Activated T-cell treated with anti-CD3 and anti-CD28 coated beads, Interleukin-2, amount 50 U/mL, for 72 hours (primary cell): ENCODE data around the gene CLDN6. TPM values are rescaled to one million over a fixed set of nuclear protein-coding genes. Genes with fewer than 3 reads are reported as not detected.

Experiments
- ATAC-seq, 2 donors: fragments of 150-1000 bp; cut with Tn5 transposase; replicated peaks in 1 of 2; 2 replicates each; pipeline ENCODE4 v1.10.0; 2021; ENCODE audit warnings: moderate library complexity in 2 of 2, mild to moderate bottlenecking in 1 of 2
- DNase-seq, 2 donors: peaks; one replicate each; pipeline ENCODE4 v3.0.0; 2021 to 2022; ENCODE audit warnings: mixed read lengths in 1 of 2
- H3K27ac Mint-ChIP-seq: one replicate; pipeline ENCODE4 v1.8.0; 2022; ENCODE audit warnings: mild to moderate bottlenecking, moderate library complexity, mixed read lengths
- H3K27me3 Mint-ChIP-seq: one replicate; pipeline ENCODE4 v1.8.0; 2022; ENCODE audit warnings: low read depth, mixed read lengths
- H3K36me3 Mint-ChIP-seq, 2 donors: one replicate each; pipeline ENCODE4 v1.8.0; 2022; ENCODE audit warnings: mixed read lengths in 2 of 2, mild to moderate bottlenecking in 1 of 2; ENCODE audit not compliant: insufficient read depth in 2 of 2
- H3K4me1 Mint-ChIP-seq: one replicate; pipeline ENCODE4 v1.8.0; 2022; ENCODE audit warnings: low read depth, mixed read lengths
- H3K4me3 Mint-ChIP-seq, 2 donors: one replicate each; pipeline ENCODE4 v1.8.0; 2022; ENCODE audit warnings: mild to moderate bottlenecking in 2 of 2, mixed read lengths in 2 of 2, moderate library complexity in 2 of 2
- H3K9me3 Mint-ChIP-seq, 2 donors: one replicate each; pipeline ENCODE4 v1.8.0; 2022; ENCODE audit warnings: mixed read lengths in 2 of 2
- total RNA-seq, 2 donors: library from RNA; stranded (reverse); gene quantifications; one replicate each; pipeline ENCODE4 v1.2.3, GENCODE V29; 2022

Gene CLDN6
- total RNA-seq, 2 donors from 2014 or later = not detected

DNA sequence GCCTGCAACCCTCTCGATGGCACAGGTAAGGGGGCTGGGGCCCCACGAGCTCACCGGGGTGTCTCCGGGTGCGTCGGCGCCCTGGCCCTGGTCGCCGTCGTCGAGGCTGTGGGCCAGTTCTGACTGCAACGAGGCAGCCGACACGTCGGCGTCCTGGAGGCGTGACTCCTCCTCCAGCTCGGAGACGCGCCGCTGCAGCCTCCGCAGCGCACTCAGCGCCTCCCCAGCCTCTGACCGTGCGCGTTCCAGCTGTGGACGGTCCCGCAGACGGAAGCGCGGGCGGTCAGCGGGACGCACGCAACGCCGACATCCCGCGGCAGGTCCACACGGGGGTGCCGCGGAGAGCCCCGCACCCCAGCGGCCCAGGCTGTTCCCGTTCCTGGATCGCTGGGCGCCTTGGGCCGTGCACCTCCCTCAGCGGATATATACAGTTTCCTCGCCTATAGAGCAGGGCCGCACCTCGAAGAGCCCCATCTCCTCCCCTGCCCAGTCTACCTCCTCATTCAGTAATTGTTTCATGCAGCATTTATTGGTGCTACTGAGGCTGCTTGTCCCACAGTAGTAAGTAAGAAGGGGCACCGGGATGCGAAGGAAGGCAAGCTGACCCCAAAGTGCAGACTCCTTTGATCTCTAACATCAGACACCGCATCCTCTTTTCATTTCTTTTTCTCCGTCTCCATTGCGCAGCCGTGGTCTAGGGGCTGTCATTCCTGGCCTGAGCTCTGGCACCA, 11.7 kb upstream of the CLDN6 start:
- no peak overlapping the region for H3K27ac Mint-ChIP-seq
- H3K4me3 Mint-ChIP-seq = peak overlapping the region; percentile 69 to 84
- H3K36me3 Mint-ChIP-seq = peaks cover 0 to 5% of the 10 kb centered on the region in 2 donors
- H3K4me1 Mint-ChIP-seq = peaks cover 37% of the 10 kb centered on the region
- peaks cover 58% of the 10 kb centered on the region for H3K27me3 Mint-ChIP-seq
- ATAC-seq (peak; percentile 67 to 68), DNase-seq (peak; percentile 65 to 75)
- no peaks in the 10 kb centered on the region for H3K9me3 Mint-ChIP-seq

DNA sequence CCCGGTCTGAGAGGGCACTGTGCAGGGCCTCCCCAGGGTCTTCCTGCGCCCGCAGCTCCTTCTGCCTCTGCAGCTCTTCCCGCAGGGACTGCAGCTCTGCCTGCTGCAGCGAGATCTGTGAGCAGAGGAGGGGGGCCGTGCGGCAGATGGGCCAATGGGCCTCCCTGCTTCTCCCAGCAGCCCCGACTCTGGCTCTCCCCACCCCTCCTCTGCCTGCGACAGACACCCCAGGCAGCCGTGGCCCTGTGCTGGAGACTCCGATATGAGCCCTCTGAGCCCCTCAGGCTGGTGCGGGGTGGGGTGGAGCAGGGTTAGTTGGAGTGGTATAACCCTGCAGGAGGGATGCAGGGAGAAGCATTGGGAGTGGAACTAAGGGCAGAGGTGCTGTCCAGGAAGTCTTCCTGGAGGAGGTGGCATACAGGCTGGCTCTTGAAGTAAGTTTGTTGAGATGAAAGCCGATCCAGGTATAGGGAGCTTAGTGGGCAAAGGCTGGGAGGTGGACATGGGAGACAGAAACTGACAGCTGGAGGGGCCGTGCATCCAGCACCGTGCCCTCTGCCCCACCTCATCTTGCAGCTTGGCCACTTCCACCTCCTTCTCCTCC, 10.8 kb upstream of the CLDN6 start:
- H3K4me3 Mint-ChIP-seq = peak overlapping the region; percentile 69 to 84
- ATAC-seq = no peak

DNA sequence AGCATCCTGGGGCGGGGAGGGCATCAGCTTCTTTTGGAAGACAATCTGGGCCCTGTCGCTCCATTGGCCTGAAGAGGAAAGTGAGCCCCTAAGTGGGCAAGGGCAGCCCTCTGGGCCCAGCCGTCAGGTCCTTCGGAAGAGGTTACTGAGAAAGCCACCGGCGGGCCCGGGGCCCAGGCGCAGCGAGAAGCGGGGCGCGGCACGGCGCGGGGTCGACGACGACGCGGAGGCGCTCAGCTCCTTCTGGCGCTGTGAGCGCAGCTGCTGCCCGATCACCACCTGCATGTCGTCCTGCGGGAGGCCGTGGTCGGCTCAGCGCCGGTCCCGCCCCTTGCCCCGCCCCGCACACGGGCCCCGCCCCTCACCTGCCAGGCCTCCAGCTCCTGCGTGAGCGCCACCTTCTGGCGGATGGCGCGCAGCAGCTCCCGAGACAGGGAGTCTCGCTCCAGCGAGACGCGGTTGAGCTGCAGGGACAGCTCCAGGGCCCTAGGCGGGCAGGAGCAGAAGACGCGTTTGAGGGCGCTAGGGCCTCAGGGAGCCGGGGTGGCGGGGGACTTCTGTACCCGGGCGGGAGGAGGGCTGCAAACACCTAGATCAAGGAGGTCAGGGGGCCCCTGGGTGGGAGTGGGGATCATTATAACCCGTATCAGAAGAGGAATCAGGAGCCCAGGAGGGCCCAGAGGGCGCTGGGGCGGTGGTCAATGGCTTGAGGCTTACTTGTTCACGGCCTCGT, 10.2 kb upstream of the CLDN6 start:
- Mint-ChIP-seq H3K9me3 (no peaks in the 10 kb centered on the region), H3K36me3 (peaks cover 0 to 5% of the 10 kb centered on the region in 2 donors), H3K4me1 (peaks cover 48% of the 10 kb centered on the region), H3K27ac (no peak overlapping the region), H3K4me3 (peak overlapping the region; percentile 60 to 69), H3K27me3 (peaks cover 42% of the 10 kb centered on the region)
- peak; percentile 38 to 47 for ATAC-seq
- DNase-seq = peak; percentile 88 to 89

More for the DNA sequence above, 10.8 kb upstream of the CLDN6 start:
- Mint-ChIP-seq H3K4me1 (peaks cover 43% of the 10 kb centered on the region), H3K27ac (no peak overlapping the region), H3K9me3 (no peaks in the 10 kb centered on the region), H3K27me3 (peaks cover 49% of the 10 kb centered on the region), H3K36me3 (peaks cover 0 to 5% of the 10 kb centered on the region in 2 donors)
- DNase-seq = no peak

DNA sequence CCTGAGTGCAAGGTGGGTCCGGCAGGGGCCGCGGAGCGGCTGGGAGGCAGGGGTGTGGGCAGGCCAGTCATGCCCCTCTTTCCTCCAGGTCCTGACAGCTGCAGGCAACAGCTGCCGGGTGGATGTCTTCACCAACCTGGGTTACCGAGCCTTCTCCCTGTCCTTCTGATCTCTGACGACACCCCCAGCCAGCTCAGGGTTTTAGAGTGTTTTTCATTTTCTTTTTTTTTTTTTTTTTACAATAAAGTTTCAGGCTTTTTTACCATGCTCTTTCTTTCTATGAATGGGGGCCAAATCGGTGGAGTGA, 9.5 kb upstream of the CLDN6 start:
- H3K36me3 Mint-ChIP-seq = peaks cover 0 to 5% of the 10 kb centered on the region in 2 donors

DNA sequence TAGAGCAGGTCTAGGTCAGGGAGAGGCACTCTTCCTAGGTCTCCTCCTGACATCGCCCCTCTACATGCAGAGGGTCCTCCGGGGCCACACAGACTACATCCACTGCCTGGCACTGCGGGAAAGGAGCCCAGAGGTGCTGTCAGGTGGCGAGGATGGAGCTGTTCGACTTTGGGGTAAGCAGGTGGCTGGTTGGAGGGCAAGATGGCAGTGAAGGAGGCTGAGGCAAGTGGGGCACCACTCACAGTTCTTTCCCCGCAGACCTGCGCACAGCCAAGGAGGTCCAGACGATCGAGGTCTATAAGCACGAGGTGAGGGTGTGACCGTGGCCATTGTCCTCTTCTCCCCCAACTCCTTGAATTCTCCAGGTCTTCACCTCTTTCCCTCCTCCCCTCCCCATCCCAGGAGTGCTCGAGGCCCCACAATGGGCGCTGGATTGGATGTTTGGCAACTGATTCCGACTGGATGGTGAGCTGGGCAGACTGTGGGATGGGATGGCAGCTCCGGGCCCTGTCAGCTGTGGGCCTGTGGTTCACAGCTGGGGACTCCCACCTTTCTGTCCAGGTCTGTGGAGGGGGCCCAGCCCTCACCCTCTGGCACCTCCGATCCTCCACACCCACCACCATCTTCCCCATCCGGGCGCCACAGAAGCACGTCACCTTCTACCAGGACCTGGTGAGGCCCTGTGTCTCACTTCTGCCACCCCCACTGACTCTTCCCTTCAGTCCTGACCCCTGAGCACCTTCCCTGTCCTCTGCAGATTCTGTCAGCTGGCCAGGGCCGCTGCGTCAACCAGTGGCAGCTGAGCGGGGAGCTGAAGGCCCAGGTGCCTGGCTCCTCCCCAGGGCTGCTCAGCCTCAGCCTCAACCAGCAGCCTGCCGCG, 8.9 kb upstream of the CLDN6 start:
- no peak overlapping the region for H3K4me3 Mint-ChIP-seq
- H3K36me3 Mint-ChIP-seq = peaks cover 0 to 5% of the 10 kb centered on the region in 2 donors
- no peaks in the 10 kb centered on the region for H3K9me3 Mint-ChIP-seq
- peaks cover 54% of the 10 kb centered on the region for H3K4me1 Mint-ChIP-seq
- DNase-seq (no peak), ATAC-seq (no peak)
- H3K27me3 Mint-ChIP-seq = peaks cover 29% of the 10 kb centered on the region
- H3K27ac Mint-ChIP-seq = no peak overlapping the region

More for the DNA sequence above, 9.5 kb upstream of the CLDN6 start:
- no peak for DNase-seq
- H3K27me3 Mint-ChIP-seq = peaks cover 35% of the 10 kb centered on the region
- no peaks in the 10 kb centered on the region for H3K9me3 Mint-ChIP-seq
- peaks cover 51% of the 10 kb centered on the region for H3K4me1 Mint-ChIP-seq
- H3K27ac Mint-ChIP-seq = no peak overlapping the region
- no peak for ATAC-seq
- peak overlapping the region in 1 of 2 donors; percentile 69 for H3K4me3 Mint-ChIP-seq

DNA sequence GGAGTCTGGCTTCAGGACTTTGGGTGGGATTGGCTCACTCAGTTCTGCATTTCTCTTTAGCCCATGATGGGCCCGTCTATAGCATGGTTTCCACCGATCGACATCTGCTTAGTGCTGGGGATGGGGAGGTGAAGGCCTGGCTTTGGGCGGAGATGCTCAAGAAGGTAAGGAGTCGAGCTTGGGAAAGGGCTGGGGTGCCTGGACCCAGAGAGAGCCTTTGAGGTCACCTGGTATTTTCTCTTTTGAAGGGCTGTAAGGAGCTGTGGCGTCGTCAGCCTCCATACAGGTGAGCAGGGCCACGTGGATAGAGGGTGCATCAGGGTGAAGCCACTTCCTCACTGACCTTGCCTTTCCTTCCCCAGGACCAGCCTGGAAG, 8.0 kb upstream of the CLDN6 start:
- H3K36me3 Mint-ChIP-seq = peaks cover 0 to 5% of the 10 kb centered on the region in 2 donors
- ATAC-seq (no peak), DNase-seq (no peak)
- no peak overlapping the region for H3K27ac Mint-ChIP-seq
- no peak overlapping the region for H3K4me3 Mint-ChIP-seq
- no peaks in the 10 kb centered on the region for H3K9me3 Mint-ChIP-seq
- H3K27me3 Mint-ChIP-seq = peaks cover 24% of the 10 kb centered on the region
- peaks cover 62% of the 10 kb centered on the region for H3K4me1 Mint-ChIP-seq

DNA sequence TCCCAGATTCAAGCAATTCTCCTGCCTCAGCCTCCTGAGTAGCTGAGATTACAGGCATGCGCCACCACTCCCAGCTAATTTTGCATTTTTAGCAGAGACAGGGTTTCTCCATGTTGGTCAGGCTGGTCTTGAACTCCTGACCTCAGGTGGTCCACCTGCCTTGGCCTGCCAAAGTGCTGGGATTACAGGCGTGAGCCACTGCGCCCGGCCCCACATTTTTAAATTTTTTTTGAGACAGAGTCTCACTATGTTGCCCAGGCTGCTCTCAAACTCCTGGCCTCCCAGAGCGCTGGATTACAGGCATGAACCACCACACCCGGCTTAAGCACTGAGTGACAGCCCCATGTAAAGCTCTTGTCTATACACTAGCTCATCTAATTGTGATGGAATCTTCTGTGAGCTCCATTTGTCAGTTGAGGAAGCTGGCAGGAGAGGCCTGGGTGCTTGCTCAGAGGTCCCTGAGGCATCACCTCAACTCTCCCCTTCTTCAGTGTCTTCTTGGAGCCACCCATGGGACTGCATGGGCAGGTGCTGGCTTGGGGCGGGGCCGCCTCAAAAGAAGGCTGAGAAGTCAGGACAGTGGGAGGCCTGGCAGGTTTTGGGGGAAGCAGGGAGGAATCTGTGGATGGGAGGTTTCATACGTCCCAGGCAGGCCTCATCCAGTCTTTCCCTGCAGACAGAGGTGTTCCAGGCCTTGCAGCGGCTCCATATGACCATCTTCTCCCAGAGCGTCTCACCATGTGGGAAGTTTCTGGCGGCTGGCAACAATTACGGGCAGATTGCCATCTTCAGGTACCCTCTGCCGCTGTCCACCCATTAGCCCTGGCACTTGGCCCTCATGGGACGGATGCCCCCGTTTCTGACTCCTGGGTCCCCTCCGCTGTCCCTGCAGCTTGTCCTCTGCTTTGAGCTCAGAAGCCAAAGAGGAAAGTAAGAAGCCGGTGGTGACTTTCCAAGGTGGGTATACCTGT, 7.3 kb upstream of the CLDN6 start:
- H3K4me3 Mint-ChIP-seq = peak overlapping the region; percentile 45 to 85
- H3K27ac Mint-ChIP-seq = no peak overlapping the region
- no peak for ATAC-seq
- H3K9me3 Mint-ChIP-seq = no peaks in the 10 kb centered on the region
- peaks cover 0 to 5% of the 10 kb centered on the region in 2 donors for H3K36me3 Mint-ChIP-seq
- no peak for DNase-seq
- peaks cover 66% of the 10 kb centered on the region for H3K4me1 Mint-ChIP-seq
- H3K27me3 Mint-ChIP-seq = peaks cover 18% of the 10 kb centered on the region

DNA sequence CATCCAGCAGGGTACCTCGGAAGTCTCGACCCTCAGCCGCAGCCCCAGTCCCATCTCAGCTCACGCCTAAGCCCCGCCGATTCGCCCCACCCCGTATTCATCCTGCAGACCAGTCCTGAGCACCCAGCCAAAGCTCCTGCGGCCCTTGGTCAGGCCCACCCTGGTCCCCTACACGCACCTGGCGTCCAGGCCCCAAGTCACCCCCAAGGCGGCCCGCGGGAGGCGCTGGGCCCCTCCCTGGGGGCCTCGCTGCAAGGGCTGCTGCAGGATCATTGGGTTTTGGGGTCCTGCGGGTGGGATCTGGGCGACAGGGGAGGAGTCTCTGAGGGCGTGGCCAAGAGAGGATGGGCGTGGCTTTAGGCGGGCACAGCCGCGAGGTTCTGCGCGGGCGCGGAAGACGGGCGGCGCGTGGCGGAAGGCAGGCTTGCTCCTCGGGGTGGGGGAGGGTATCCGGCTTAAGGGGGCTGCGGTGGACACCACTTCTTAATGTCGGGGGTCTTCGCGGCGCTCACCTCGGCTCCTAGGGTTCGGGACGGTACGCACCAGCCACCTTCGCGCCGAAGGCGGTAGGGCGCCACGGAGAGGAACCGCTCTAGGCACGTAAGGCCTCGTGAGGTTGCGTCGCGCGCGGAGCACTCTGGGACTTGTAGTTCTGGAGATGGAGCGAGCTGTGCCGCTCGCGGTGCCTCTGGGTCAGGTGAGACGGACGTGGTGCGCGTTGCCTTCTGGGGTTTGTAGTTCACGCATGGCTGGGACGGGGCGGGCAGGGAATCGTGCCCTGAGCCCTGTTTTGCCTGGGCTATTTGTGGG, 5.9 kb upstream of the CLDN6 start, which contains the start of the genes HCFC1R1 and THOC6:
Gene HCFC1R1, minus strand, starts transcription at position 274 of the 810 bp plus-strand sequence. Its CDS starts 1 bp downstream, at position 273.
Gene THOC6, plus strand, starts transcription at position 367 of the 810 bp plus-strand sequence. Its CDS starts 292 bp downstream, at position 659.
- Mint-ChIP-seq H3K4me1 (peaks cover 66% of the 10 kb centered on the region), H3K27me3 (peaks cover 17% of the 10 kb centered on the region), H3K4me3 (peak within 1 kb of the TSS; percentile 83 to 85), H3K27ac (peak within 1 kb of the TSS; percentile 88), H3K9me3 (no peaks in the 10 kb centered on the region), H3K36me3 (peaks cover 0 to 5% of the 10 kb centered on the region in 2 donors)
- DNase-seq (peak; percentile 95 to 97), ATAC-seq (peak; percentile 76 to 77)

DNA sequence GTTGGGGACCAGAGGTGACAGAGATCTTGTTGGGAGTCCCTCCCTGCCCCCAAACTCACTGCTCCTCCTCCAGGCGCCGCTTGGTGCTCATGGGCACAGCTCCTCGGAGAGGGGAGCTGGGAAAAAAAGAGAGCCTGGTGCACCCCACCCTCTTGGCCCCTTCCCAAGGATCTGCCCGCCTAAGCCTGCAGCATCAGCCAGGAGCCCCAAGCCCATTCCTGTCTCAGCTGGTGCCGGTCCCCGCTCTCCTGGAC, 5.4 kb upstream of the CLDN6 start:
- Mint-ChIP-seq H3K27me3 (peaks cover 17% of the 10 kb centered on the region), H3K9me3 (no peaks in the 10 kb centered on the region), H3K4me3 (peak overlapping the region; percentile 83 to 85), H3K36me3 (peaks cover 0 to 5% of the 10 kb centered on the region in 2 donors), H3K27ac (peak overlapping the region; percentile 71), H3K4me1 (peaks cover 67% of the 10 kb centered on the region)
- ATAC-seq (no peak), DNase-seq (peak in 1 of 2 donors; percentile 40)

DNA sequence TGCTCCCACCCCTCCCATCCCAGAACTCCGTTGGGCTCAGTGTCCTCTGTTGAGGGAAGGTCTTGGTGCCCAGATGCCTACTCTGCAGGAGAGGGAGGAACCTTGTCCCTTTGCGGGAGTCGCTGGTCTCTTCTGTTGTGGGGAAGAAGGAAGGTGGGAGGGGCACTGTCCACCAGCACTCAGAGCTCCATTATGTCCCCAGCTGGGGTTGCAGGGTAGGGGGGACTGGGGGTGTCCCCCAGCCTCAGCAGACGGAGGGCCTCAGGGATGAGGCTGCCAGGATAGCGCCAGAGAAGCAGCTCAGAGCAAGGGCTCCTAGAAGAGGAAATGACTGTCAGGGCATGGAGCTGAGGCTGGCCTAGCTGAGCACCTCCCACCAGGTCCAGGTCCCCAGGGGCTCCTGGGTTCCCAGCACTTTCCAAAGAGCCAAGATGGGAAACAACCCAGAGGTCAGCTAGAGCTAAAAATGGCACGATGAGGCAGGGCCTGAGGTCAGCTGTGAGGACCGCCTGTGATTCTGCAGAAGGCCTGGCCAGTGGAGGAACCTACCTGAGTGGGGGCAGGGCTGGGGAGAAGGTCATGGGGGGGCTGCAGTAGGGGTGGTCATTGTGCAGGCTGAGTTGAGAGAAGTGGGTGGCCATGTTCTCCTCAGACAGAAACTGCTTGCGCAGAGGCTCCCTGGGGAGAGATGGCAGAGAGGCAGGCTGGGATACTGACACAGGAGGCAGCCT, 4.9 kb upstream of the CLDN6 start:
- H3K4me3 Mint-ChIP-seq = peak overlapping the region; percentile 83 to 85
- peaks cover 68% of the 10 kb centered on the region for H3K4me1 Mint-ChIP-seq
- H3K36me3 Mint-ChIP-seq = peaks cover 0 to 5% of the 10 kb centered on the region in 2 donors
- peak in 1 of 2 donors; percentile 31 for DNase-seq
- H3K27ac Mint-ChIP-seq = peak overlapping the region; percentile 87
- no peaks in the 10 kb centered on the region for H3K9me3 Mint-ChIP-seq
- no peak for ATAC-seq
- peaks cover 17% of the 10 kb centered on the region for H3K27me3 Mint-ChIP-seq
